ENCODE data around the gene PSMD1. TPM values are rescaled to one million over a fixed set of nuclear protein-coding genes. Genes with fewer than 3 reads are reported as not detected.

The PSMD1 gene
- total RNA-seq, 1 donor from 2014 or later = 97.4 TPM

DNA sequence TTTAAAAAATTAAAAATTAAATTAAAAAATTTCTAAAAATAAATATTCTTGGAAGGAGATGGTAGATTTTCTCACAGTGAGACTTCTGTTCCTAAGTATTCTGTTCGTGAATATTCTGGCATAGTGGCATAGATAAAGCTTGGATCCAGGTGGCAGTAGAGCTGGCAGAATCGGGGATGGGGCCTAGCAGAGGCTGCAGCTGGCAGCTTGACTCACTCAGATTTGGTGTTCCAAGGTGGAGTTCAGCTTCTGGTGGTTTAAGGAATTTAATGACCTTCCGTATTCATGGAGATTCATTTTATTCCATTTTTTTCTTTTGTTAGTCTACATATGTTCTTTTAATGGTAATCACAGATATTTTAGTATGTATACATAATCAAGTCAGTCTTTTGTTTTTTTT lies 161.7 kb downstream of the PSMD1 start:
- Histone ChIP-seq H3K4me3 (no peak overlapping the region), H3K9me3 (no peaks in the 10 kb centered on the region), H3K27me3 (no peaks in the 10 kb centered on the region), H3K36me3 (peaks cover 12 to 37% of the 10 kb centered on the region in 2 donors), H3K4me1 (peaks cover 0 to 10% of the 10 kb centered on the region in 2 donors), H3K27ac (peak overlapping the region in 1 of 2 donors; percentile 26)
- intact Hi-C loops (cut with DNase I) = no loop called here
- DNase-seq (ENCODE audit: low spot score in 2 of 2) = no peak
- TF ChIP-seq, protein P1, sequence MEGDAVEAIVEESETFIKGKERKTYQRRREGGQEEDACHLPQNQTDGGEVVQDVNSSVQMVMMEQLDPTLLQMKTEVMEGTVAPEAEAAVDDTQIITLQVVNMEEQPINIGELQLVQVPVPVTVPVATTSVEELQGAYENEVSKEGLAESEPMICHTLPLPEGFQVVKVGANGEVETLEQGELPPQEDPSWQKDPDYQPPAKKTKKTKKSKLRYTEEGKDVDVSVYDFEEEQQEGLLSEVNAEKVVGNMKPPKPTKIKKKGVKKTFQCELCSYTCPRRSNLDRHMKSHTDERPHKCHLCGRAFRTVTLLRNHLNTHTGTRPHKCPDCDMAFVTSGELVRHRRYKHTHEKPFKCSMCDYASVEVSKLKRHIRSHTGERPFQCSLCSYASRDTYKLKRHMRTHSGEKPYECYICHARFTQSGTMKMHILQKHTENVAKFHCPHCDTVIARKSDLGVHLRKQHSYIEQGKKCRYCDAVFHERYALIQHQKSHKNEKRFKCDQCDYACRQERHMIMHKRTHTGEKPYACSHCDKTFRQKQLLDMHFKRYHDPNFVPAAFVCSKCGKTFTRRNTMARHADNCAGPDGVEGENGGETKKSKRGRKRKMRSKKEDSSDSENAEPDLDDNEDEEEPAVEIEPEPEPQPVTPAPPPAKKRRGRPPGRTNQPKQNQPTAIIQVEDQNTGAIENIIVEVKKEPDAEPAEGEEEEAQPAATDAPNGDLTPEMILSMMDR (IDR thresholded peaks at IDR 0.05) = no peak

DNA sequence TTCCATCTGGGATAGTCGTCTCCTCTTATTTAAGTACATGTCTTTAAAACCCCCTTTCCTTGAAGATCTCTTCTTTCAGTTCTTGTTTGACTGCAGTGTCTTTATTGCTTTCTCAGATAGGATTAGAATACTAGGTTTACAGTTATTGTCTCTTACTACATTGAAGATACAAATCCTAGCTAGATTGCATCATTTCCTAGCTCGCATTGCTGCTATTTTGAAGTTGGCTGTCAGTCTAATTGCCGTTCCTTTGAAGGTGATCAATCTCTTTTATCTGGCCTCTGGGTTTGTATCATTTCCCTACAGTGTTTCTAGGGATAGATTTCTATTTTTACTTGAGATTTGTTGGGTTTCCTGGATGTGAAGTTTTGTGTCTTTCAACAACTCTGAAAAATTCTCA lies 162.6 kb downstream of the PSMD1 start:
- TF ChIP-seq, protein P1 (IDR thresholded peaks at IDR 0.05) = no peak
- Histone ChIP-seq H3K9me3 (no peaks in the 10 kb centered on the region), H3K27ac (peak overlapping the region in 1 of 2 donors; percentile 88), H3K4me3 (no peak overlapping the region), H3K27me3 (no peaks in the 10 kb centered on the region), H3K4me1 (peaks cover 0 to 14% of the 10 kb centered on the region in 2 donors), H3K36me3 (peaks cover 12 to 37% of the 10 kb centered on the region in 2 donors)
- no peak for DNase-seq (ENCODE audit: low spot score in 2 of 2)
- intact Hi-C loops (cut with DNase I) = no loop called here

DNA sequence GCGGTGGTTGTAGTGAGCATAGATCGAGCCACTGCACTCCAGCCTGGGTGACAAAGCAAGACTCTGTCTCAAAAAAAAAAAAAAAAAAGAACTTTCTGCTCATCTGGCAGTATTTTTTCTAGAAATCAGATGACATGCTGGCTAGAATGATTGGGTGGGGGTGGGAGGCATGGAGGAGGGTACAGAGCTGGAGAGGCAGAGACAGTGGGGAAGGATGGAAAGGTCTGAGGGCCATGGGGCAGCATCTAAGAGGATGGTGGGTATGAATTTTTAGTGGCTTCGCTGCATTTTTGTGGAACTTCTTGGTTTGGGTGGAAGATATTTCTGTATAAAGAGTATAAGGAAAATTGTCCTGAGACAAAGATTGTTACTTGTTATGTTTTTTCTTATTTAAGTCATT lies 165.1 kb downstream of the PSMD1 start:
- DNase-seq (ENCODE audit: low spot score in 2 of 2) = no peak
- Histone ChIP-seq H3K27me3 (no peaks in the 10 kb centered on the region), H3K4me1 (peaks cover 0 to 14% of the 10 kb centered on the region in 2 donors), H3K27ac (peak overlapping the region; percentile 85 to 88), H3K36me3 (peaks cover 0 to 15% of the 10 kb centered on the region in 2 donors), H3K4me3 (no peak overlapping the region), H3K9me3 (no peaks in the 10 kb centered on the region)
- TF ChIP-seq, protein P1 (IDR thresholded peaks at IDR 0.05) = no peak
- intact Hi-C loops (cut with DNase I) = loop anchor here (5.0 kb wide), 1 partner anchor 34 kb away; no protein-coding TSS in a partner anchor

Other genes with a start within 250 kb of the PSMD1 start
- 84.9 TPM for gene ITM2C, start 191.9 kb upstream of the PSMD1 start, total RNA-seq
- gene GPR55, start 131.6 kb upstream of the PSMD1 start, total RNA-seq = not detected
- gene SPATA3, start 60.7 kb upstream of the PSMD1 start, total RNA-seq = not detected
- gene C2orf72, start 19.3 kb upstream of the PSMD1 start, total RNA-seq = 20.5 TPM
- 0.75 TPM for gene HTR2B, start 68.2 kb downstream of the PSMD1 start, total RNA-seq
- gene ARMC9, start 141.8 kb downstream of the PSMD1 start, total RNA-seq = 3.3 TPM